Hindlimb muscle (tissue), 1 donor: Measurements from ENCODE around the gene FDXACB1. TPM values are rescaled to one million over a fixed set of nuclear protein-coding genes. Genes with fewer than 3 reads are reported as not detected.
"Not testable (repeated sequence)": the region's sequence is repeated elsewhere in the genome, so short reads cannot be mapped to it uniquely, and the experiment has no call there.

Source experiments
- DNase-seq: peaks from one replicate; pipeline ENCODE4 v3.0.0-alpha.2; 2013
- polyA plus RNA-seq: library from polyadenylated mRNA; unstranded; fragments of 120-200 nt; gene quantifications from one replicate; pipeline ENCODE4 v1.2.1, GENCODE V29; 2013; ENCODE audit not compliant: insufficient read length

Gene FDXACB1
- polyA plus RNA-seq, 1 donor, result 1.6 TPM

GRCh38 chr11:111909378-111909777, 30.4 kb upstream of the FDXACB1 start:
- DNase-seq, result no peak

- DNase-seq, result no peak
These were observed 29.8 kb upstream of the FDXACB1 start for GRCh38 chr11:111908639-111909305.

GRCh38 chr11:111906680-111907079, 27.7 kb upstream of the FDXACB1 start:
- no peak for DNase-seq

- DNase-seq, result no peak
These were observed 26.4 kb upstream of the FDXACB1 start for GRCh38 chr11:111905411-111905810.

GRCh38 chr11:111886844-111887243, 7.9 kb upstream of the FDXACB1 start:
- DNase-seq, result no peak

GRCh38 chr11:111886032-111886431, 7.1 kb upstream of the FDXACB1 start:
- DNase-seq, result no peak

- not testable (repeated sequence) for DNase-seq
These were observed 6.1 kb upstream of the FDXACB1 start for GRCh38 chr11:111885053-111885452.

- DNase-seq, result no peak
These were observed 3.2 kb upstream of the FDXACB1 start for GRCh38 chr11:111882202-111882601.

GRCh38 chr11:111879637-111879960, 634 bp upstream of the FDXACB1 start:
- peak; percentile 11 for DNase-seq

GRCh38 chr11:111878385-111878848, 548 bp downstream of the FDXACB1 start:
- no peak for DNase-seq

GRCh38 chr11:111871693-111872161, 7.2 kb downstream of the FDXACB1 start:
- DNase-seq, result no peak

GRCh38 chr11:111870886-111871692, 7.9 kb downstream of the FDXACB1 start, which contains the start of gene ALG9:
ALG9 (minus strand) TSS chr11:111871581; CDS start chr11:111871482, 99 bp downstream.
- peak; percentile 89 for DNase-seq

- no peak for DNase-seq
These were observed 8.5 kb downstream of the FDXACB1 start for GRCh38 chr11:111870522-111870885.

- no peak for DNase-seq
These were observed 8.9 kb downstream of the FDXACB1 start for GRCh38 chr11:111870113-111870512.

GRCh38 chr11:111860257-111860656, 18.7 kb downstream of the FDXACB1 start:
- DNase-seq, result no peak

GRCh38 chr11:111855506-111855905, 23.5 kb downstream of the FDXACB1 start:
- no peak for DNase-seq

- no peak for DNase-seq
These were observed 26.9 kb downstream of the FDXACB1 start for GRCh38 chr11:111852103-111852502.

- DNase-seq, result no peak
These were observed 27.3 kb downstream of the FDXACB1 start for GRCh38 chr11:111851636-111852035.

GRCh38 chr11:111851067-111851466, 27.9 kb downstream of the FDXACB1 start:
- DNase-seq, result no peak

GRCh38 chr11:111849631-111850030, 29.3 kb downstream of the FDXACB1 start:
- no peak for DNase-seq

GRCh38 chr11:111846636-111847035, 32.3 kb downstream of the FDXACB1 start:
- DNase-seq, result no peak

- DNase-seq, result no peak
These were observed 32.9 kb downstream of the FDXACB1 start for GRCh38 chr11:111846063-111846462.

GRCh38 chr11:111845276-111846028, 33.5 kb downstream of the FDXACB1 start:
- no peak for DNase-seq
